GM12878 (cell line): Measurements from ENCODE around the gene SNRPE. TPM values are rescaled to one million over a fixed set of nuclear protein-coding genes. Genes with fewer than 3 reads are reported as not detected.

Experiments used
- BMI1 ChIP-seq: fragments of 450-650 bp; IDR thresholded peaks from 2 replicates; pipeline ENCODE4 v1.6.1; 2016; ENCODE audit warnings: mild to moderate bottlenecking, moderate library complexity, borderline replicate concordance
- FOXM1 ChIP-seq: IDR thresholded peaks from 2 replicates; pipeline ENCODE4 v1.6.1; 2012; ENCODE audit warnings: low read depth, mild to moderate bottlenecking, inconsistent platforms, low read length, moderate library complexity
- GATAD2B ChIP-seq: fragments of 450-650 bp; conservative IDR thresholded peaks from 2 replicates; pipeline ENCODE4 v1.6.1; 2017; ENCODE audit warnings: low read depth, mild to moderate bottlenecking, moderate library complexity
- KLF5 ChIP-seq: fragments of 450-650 bp; IDR thresholded peaks from 2 replicates; pipeline ENCODE4 v1.6.1; 2014; ENCODE audit warnings: mild to moderate bottlenecking; ENCODE audit not compliant: partially characterized antibody
- MEF2B ChIP-seq: fragments of 450-650 bp; IDR thresholded peaks from 2 replicates; pipeline ENCODE4 v1.6.1; 2018; ENCODE audit warnings: mild to moderate bottlenecking, moderate library complexity; ENCODE audit not compliant: partially characterized antibody, poor library complexity, severe bottlenecking
- MTA3 ChIP-seq: IDR thresholded peaks from 2 replicates; pipeline ENCODE4 v1.6.1; 2012; ENCODE audit warnings: low read length, inconsistent platforms, borderline replicate concordance
- NKRF ChIP-seq: fragments of 450-650 bp; conservative IDR thresholded peaks from 2 replicates; pipeline ENCODE4 v1.6.1; 2017; ENCODE audit warnings: mild to moderate bottlenecking, moderate library complexity
- SIN3A ChIP-seq: IDR thresholded peaks from 2 replicates; pipeline ENCODE4 v1.6.1; 2012; ENCODE audit warnings: low read depth, low read length, improper control_type of control experiment
- TCF12 ChIP-seq: IDR thresholded peaks from 2 replicates; pipeline ENCODE4 v1.6.1; 2011; ENCODE audit warnings: low read depth, mild to moderate bottlenecking, low read length
- polyA plus RNA-seq, 11 experiments: library from polyadenylated mRNA; depleted of rRNA in 4 of 11; unstranded in 6 of 11; stranded (reverse) in 5 of 11; fragments of >200 nt; fragmentation: Nextera tagmentation in 4 of 11; fragmentation: Illumina TruSeq in 1 of 11; extraction: Ambion mirVana in 4 of 11; extraction: Trizol in 1 of 11; gene quantifications; 1 replicate in 1 of 11; 2 replicates in 10 of 11; pipeline versions ENCODE4 v1.2.1 to v1.2.3, GENCODE V29; 2011 to 2016; ENCODE audit warnings: inconsistent platforms in 2 of 11, missing spikeins in 2 of 11, low read depth in 1 of 11
- total RNA-seq, 4 experiments: library from RNA; depleted of rRNA in 3 of 4; stranded (reverse); fragments of >200 nt in 3 of 4; fragmentation: Illumina TruSeq in 1 of 4; extraction: Trizol in 1 of 4; gene quantifications; 2 replicates each; pipeline versions ENCODE4 v1.2.1 to v1.2.3, GENCODE V29; 2013 to 2021
- TF ChIP-seq, protein P1 (sequence below): IDR thresholded peaks from 2 replicates; pipeline ENCODE4 v1.6.1; 2012; ENCODE audit warnings: improper control_type of control experiment, low read depth, low read length; ENCODE audit not compliant: insufficient replicate concordance

The SNRPE gene
- total and polyA plus RNA-seq, 10 of the 15 experiments (the other 5 are each of a cell fraction or from before 2014, with no cell fraction given) = 109 to 1,384 (median 316) TPM

DNA sequence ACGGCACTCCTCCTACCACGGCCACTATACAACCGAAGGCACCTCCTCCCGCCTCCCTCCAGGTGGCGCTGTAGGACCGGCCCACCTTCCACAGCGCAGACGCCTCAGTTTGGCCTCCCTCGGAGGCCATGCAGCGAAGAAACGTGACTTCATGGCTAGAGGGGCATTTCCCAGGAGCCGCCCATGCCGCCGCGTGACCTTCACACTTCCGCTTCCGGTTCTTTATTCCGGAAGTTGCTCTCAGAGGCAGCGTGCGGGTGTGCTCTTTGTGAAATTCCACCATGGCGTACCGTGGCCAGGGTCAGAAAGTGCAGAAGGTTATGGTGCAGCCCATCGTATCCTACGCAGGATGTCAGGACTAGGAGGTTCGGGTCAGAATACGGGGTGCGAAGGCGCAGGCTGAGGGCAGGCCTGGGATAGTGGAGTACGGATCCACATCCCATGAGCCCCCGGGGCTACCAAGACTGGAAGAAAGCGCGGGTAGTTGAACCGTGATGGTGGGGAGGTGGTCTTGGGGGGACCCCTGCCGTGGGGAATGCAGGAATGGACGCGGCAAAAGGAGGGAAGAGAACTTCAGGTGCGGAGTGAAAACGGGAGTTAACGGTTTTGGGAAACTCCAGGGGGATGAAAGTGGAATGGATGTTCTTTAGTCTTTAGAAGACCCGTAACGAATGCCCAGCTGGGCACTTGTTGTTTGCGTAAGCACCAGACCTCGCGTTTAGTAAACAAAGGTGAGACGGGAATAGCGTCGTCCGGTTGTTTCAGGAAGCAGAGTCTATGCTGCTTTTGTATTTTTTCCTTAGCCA lies at the start of gene SNRPE (continued):
- TF ChIP-seq SIN3A (peak; percentile 93), KLF5 (no peak), FOXM1 (peak; percentile 59), MTA3 (no peak), NKRF (peak; percentile 96), TCF12 (no peak; the same call in 1 of the 2 replicates), BMI1 (no peak), GATAD2B (peak; percentile 69), MEF2B (peak; percentile 60)
- TF ChIP-seq, protein P1, sequence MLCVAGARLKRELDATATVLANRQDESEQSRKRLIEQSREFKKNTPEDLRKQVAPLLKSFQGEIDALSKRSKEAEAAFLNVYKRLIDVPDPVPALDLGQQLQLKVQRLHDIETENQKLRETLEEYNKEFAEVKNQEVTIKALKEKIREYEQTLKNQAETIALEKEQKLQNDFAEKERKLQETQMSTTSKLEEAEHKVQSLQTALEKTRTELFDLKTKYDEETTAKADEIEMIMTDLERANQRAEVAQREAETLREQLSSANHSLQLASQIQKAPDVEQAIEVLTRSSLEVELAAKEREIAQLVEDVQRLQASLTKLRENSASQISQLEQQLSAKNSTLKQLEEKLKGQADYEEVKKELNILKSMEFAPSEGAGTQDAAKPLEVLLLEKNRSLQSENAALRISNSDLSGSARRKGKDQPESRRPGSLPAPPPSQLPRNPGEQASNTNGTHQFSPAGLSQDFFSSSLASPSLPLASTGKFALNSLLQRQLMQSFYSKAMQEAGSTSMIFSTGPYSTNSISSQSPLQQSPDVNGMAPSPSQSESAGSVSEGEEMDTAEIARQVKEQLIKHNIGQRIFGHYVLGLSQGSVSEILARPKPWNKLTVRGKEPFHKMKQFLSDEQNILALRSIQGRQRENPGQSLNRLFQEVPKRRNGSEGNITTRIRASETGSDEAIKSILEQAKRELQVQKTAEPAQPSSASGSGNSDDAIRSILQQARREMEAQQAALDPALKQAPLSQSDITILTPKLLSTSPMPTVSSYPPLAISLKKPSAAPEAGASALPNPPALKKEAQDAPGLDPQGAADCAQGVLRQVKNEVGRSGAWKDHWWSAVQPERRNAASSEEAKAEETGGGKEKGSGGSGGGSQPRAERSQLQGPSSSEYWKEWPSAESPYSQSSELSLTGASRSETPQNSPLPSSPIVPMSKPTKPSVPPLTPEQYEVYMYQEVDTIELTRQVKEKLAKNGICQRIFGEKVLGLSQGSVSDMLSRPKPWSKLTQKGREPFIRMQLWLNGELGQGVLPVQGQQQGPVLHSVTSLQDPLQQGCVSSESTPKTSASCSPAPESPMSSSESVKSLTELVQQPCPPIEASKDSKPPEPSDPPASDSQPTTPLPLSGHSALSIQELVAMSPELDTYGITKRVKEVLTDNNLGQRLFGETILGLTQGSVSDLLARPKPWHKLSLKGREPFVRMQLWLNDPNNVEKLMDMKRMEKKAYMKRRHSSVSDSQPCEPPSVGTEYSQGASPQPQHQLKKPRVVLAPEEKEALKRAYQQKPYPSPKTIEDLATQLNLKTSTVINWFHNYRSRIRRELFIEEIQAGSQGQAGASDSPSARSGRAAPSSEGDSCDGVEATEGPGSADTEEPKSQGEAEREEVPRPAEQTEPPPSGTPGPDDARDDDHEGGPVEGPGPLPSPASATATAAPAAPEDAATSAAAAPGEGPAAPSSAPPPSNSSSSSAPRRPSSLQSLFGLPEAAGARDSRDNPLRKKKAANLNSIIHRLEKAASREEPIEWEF = no peak
